ENCODE results near the gene COMMD1.
"Not testable (repeated sequence)": the region's sequence is repeated elsewhere in the genome, so short reads cannot be mapped to it uniquely, and the experiment has no call there.

The COMMD1 gene

GRCh38 chr2:61951881-61952280 lies 46.4 kb downstream of the COMMD1 start:
- TF ChIP-seq CTCF (IDR thresholded peaks at IDR 0.05; ENCODE audit: low read depth, low read length) = no peak
- no peak overlapping the region for H3K4me3 ChIP-seq (replicated peaks in 1 of 2; ENCODE audit: low read depth in 2 of 2, low read length in 2 of 2)
- DNase-seq (ENCODE audit: low read depth in 2 of 2) = peak in 1 of 2 donors; percentile 20

- peak in 1 of 2 donors; percentile 64 for DNase-seq (ENCODE audit: low read depth in 2 of 2)
- no peak overlapping the region for H3K4me3 ChIP-seq (replicated peaks in 1 of 2; ENCODE audit: low read depth in 2 of 2, low read length in 2 of 2)
- TF ChIP-seq CTCF (IDR thresholded peaks at IDR 0.05; ENCODE audit: low read depth, low read length) = no peak
Observed at GRCh38 chr2:61952288-61952687, 46.8 kb downstream of the COMMD1 start.

- DNase-seq (ENCODE audit: low read depth in 2 of 2); H3K4me3 ChIP-seq (replicated peaks in 1 of 2; ENCODE audit: low read depth in 2 of 2, low read length in 2 of 2): not testable (repeated sequence)
Observed at GRCh38 chr2:61954856-61955255, 49.4 kb downstream of the COMMD1 start.

- no peak overlapping the region for H3K4me3 ChIP-seq (replicated peaks in 1 of 2; ENCODE audit: low read depth in 2 of 2, low read length in 2 of 2)
- no peak for DNase-seq (ENCODE audit: low read depth in 2 of 2)
- TF ChIP-seq CTCF (IDR thresholded peaks at IDR 0.05; ENCODE audit: low read depth, low read length) = no peak
Observed at GRCh38 chr2:61959381-61960293, 54.2 kb downstream of the COMMD1 start.

GRCh38 chr2:61961231-61961901 lies 55.9 kb downstream of the COMMD1 start:
- DNase-seq (ENCODE audit: low read depth in 2 of 2) = no peak
- no peak overlapping the region for H3K4me3 ChIP-seq (replicated peaks in 1 of 2; ENCODE audit: low read depth in 2 of 2, low read length in 2 of 2)
- no peak for TF ChIP-seq CTCF (IDR thresholded peaks at IDR 0.05; ENCODE audit: low read depth, low read length)

- TF ChIP-seq CTCF (IDR thresholded peaks at IDR 0.05; ENCODE audit: low read depth, low read length) = no peak
- H3K4me3 ChIP-seq (replicated peaks in 1 of 2; ENCODE audit: low read depth in 2 of 2, low read length in 2 of 2) = no peak overlapping the region
- DNase-seq (ENCODE audit: low read depth in 2 of 2) = no peak
Observed at GRCh38 chr2:61962095-61962984, 56.9 kb downstream of the COMMD1 start.
